Loucy (cell line): ENCODE measurements around the gene CALML3.

Experiments
- H2AFZ ChIP-seq: fragments of 200-600 bp; sonication (generic); 2 replicates; pipeline ENCODE4 v1.6.0; 2016; ENCODE audit warnings: antibody characterized with exemption, mild to moderate bottlenecking, low read length, moderate library complexity
- H3F3A ChIP-seq: fragments of 200-600 bp; 2 replicates; pipeline ENCODE4 v1.6.0; 2016; ENCODE audit warnings: antibody characterized with exemption, low read depth, mild to moderate bottlenecking
- H3K27me3 ChIP-seq: fragments of 200-600 bp; sonication (generic); 2 replicates; pipeline ENCODE4 v1.6.1; 2014; ENCODE audit warnings: low read length, mild to moderate bottlenecking; ENCODE audit not compliant: insufficient read depth, poor library complexity, severe bottlenecking
- H3K36me3 ChIP-seq: fragments of 200-600 bp; sonication (generic); 2 replicates; pipeline ENCODE4 v1.6.1; 2016; ENCODE audit warnings: low read length; ENCODE audit not compliant: insufficient read depth
- H3K4me1 ChIP-seq: fragments of 200-600 bp; sonication (generic); 2 replicates; pipeline ENCODE4 v1.5.1; 2014; ENCODE audit warnings: low read length, mild to moderate bottlenecking; ENCODE audit not compliant: insufficient read depth, poor library complexity, severe bottlenecking
- H3K4me2 ChIP-seq: fragments of 200-600 bp; sonication (generic); 2 replicates; pipeline ENCODE4 v1.6.0; 2014; ENCODE audit warnings: antibody characterized with exemption, low read length, low read depth, mild to moderate bottlenecking; ENCODE audit not compliant: poor library complexity, severe bottlenecking
- H3K4me3 ChIP-seq: fragments of 200-600 bp; sonication (generic); 2 replicates; pipeline ENCODE4 v1.5.1; 2014; ENCODE audit warnings: low read length, mild to moderate bottlenecking, mixed read lengths; ENCODE audit not compliant: poor library complexity, severe bottlenecking
- H3K79me2 ChIP-seq: fragments of 200-600 bp; sonication (generic); 2 replicates; pipeline ENCODE4 v1.6.1; 2014; ENCODE audit warnings: low read length; ENCODE audit not compliant: insufficient read depth
- H3K9ac ChIP-seq: fragments of 200-600 bp; sonication (generic); 2 replicates; pipeline ENCODE4 v1.6.0; 2014; ENCODE audit warnings: mild to moderate bottlenecking, low read depth, low read length, moderate library complexity; ENCODE audit not compliant: poor library complexity, severe bottlenecking
- H3K9me2 ChIP-seq: fragments of 200-600 bp; sonication (generic); replicated peaks from 2 replicates; pipeline ENCODE4 v1.6.1; 2016; ENCODE audit warnings: low read depth, low read length, mixed read lengths
- H3K9me3 ChIP-seq: fragments of 200-600 bp; sonication (generic); 2 replicates; pipeline ENCODE4 v1.6.1; 2014; ENCODE audit warnings: mild to moderate bottlenecking, antibody characterized with exemption, low read length, low read depth; ENCODE audit not compliant: insufficient read depth
- H4K20me1 ChIP-seq: fragments of 200-600 bp; sonication (generic); 2 replicates; pipeline ENCODE4 v1.6.0; 2014; ENCODE audit warnings: antibody characterized with exemption, low read length, mild to moderate bottlenecking; ENCODE audit not compliant: insufficient read depth, poor library complexity, severe bottlenecking
- EZH2phosphoT487 ChIP-seq: fragments of 200-600 bp; IDR thresholded peaks from 2 replicates; pipeline ENCODE4 v1.6.1; 2018; ENCODE audit warnings: antibody characterized with exemption, mild to moderate bottlenecking, moderate library complexity, borderline replicate concordance
- TF ChIP-seq, protein P1 (sequence below): fragments of 200-600 bp; sonication (generic); conservative IDR thresholded peaks from 2 replicates; pipeline ENCODE4 v1.5.1; 2014; ENCODE audit warnings: mild to moderate bottlenecking, antibody characterized with exemption, low read length

The CALML3 gene

DNA sequence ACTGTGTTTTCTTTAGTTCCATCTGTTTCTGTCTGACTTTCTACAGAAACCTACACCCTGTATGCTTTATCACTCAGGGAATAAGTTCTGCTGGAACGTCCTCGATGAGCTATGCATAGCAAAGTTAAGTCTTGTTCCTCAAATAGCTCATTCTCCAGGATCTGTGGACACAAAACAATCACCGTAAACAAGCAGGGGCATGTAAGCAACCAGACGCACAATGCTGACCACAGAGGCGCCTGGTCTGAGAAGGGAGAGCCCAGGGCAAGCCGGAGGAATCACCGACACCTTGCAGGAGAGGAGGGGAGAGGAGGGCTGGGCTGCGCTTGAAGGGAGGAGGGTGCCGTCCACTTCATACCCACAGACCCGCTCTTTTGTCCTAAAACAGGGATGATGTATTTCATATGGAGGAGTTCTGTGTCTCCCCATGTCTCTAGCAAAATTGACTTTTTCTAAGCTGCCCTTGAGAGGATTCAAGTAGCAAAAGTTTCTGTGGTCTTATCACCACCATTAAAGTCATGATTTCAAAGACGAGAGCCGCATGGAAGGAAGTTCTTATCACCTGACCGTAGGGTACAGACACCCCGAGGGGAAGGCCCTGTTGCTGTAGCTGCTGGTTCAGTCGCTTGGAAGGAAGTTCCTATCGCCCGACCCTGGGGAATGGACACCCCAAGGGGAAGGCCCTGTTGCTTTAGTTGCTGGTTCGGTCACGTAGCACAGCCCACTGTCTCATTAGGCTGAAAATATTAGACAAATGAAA is 14.3 kb downstream of the CALML3 start:
- no peaks in the 10 kb centered on the region for H3K9me3 ChIP-seq
- no peaks in the 10 kb centered on the region for H3K27me3 ChIP-seq
- H3F3A ChIP-seq, result no peaks in the 10 kb centered on the region
- TF ChIP-seq EZH2phosphoT487, result no peak
- TF ChIP-seq, protein P1, sequence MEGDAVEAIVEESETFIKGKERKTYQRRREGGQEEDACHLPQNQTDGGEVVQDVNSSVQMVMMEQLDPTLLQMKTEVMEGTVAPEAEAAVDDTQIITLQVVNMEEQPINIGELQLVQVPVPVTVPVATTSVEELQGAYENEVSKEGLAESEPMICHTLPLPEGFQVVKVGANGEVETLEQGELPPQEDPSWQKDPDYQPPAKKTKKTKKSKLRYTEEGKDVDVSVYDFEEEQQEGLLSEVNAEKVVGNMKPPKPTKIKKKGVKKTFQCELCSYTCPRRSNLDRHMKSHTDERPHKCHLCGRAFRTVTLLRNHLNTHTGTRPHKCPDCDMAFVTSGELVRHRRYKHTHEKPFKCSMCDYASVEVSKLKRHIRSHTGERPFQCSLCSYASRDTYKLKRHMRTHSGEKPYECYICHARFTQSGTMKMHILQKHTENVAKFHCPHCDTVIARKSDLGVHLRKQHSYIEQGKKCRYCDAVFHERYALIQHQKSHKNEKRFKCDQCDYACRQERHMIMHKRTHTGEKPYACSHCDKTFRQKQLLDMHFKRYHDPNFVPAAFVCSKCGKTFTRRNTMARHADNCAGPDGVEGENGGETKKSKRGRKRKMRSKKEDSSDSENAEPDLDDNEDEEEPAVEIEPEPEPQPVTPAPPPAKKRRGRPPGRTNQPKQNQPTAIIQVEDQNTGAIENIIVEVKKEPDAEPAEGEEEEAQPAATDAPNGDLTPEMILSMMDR, result no peak
- H3K9me2 ChIP-seq, result no peaks in the 10 kb centered on the region
- H3K4me2 ChIP-seq, result no peak overlapping the region
- no peak overlapping the region for H3K9ac ChIP-seq
- no peaks in the 10 kb centered on the region for H3K79me2 ChIP-seq
- H2AFZ ChIP-seq, result no peak overlapping the region; the same call in 1 of the 2 replicates
- H4K20me1 ChIP-seq, result no peaks in the 10 kb centered on the region
- H3K4me3 ChIP-seq, result no peak overlapping the region
- H3K4me1 ChIP-seq, result no peaks in the 10 kb centered on the region
- H3K36me3 ChIP-seq, result no peaks in the 10 kb centered on the region

DNA sequence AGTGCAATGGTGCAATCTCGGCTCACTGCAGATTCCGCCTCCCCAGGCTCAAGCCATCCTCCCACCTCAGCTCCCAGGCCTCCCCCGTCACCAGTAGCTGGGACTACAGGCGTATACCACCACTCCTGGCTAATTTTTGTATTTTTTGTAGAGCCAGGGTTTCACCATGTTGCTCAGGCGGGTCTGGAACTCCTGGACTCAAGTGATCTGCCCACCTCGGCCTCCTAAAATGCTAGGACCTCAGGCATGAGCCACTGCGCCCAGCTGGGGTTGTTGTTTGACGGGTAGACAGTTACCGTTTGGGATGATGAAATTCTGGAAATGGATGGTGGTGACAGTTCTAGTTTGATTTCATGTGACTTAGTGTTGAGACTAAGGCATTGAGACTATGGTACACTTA is 15.3 kb downstream of the CALML3 start:
- H3K27me3 ChIP-seq, result no peaks in the 10 kb centered on the region
- no peaks in the 10 kb centered on the region for H3K36me3 ChIP-seq
- H3K79me2 ChIP-seq, result no peaks in the 10 kb centered on the region
- TF ChIP-seq, protein P1, result no peak
- TF ChIP-seq EZH2phosphoT487, result no peak
- no peak overlapping the region for H2AFZ ChIP-seq
- H3K4me1 ChIP-seq, result no peaks in the 10 kb centered on the region
- no peak overlapping the region for H3K4me3 ChIP-seq
- no peak overlapping the region for H3K9ac ChIP-seq
- H3K4me2 ChIP-seq, result no peak overlapping the region
- no peaks in the 10 kb centered on the region for H4K20me1 ChIP-seq
- H3K9me3 ChIP-seq, result no peaks in the 10 kb centered on the region
- no peaks in the 10 kb centered on the region for H3F3A ChIP-seq
- H3K9me2 ChIP-seq, result no peaks in the 10 kb centered on the region

- Histone ChIP-seq H3K4me2 (no peak overlapping the region), H3K9me2 (no peaks in the 10 kb centered on the region), H3K27me3 (no peaks in the 10 kb centered on the region), H3K4me1 (no peaks in the 10 kb centered on the region), H3K36me3 (no peaks in the 10 kb centered on the region), H3F3A (no peaks in the 10 kb centered on the region), H3K9ac (no peak overlapping the region), H4K20me1 (no peaks in the 10 kb centered on the region), H3K9me3 (no peaks in the 10 kb centered on the region), H3K4me3 (no peak overlapping the region), H2AFZ (no peak overlapping the region), H3K79me2 (no peaks in the 10 kb centered on the region)
- TF ChIP-seq, protein P1, result no peak
- no peak for TF ChIP-seq EZH2phosphoT487
Observed at GRCh38 chr10:5540891-5541290, 16.1 kb downstream of the CALML3 start.
